GM12865 (cell line): ENCODE results near the gene ITGB8.
"Not testable (repeated sequence)": the region's sequence is repeated elsewhere in the genome, so short reads cannot be mapped to it uniquely, and the experiment has no call there.

Experiments
- DNase-seq: peaks from one replicate; pipeline ENCODE4 v3.0.0; 2010; ENCODE audit warnings: low read depth
- H3K4me3 ChIP-seq: 2 replicates; pipeline ENCODE4 v1.5.1; 2011; ENCODE audit warnings: mild to moderate bottlenecking, low read depth, low read length, control low read depth
- TF ChIP-seq, protein P1 (sequence below): IDR thresholded peaks from 2 replicates; pipeline ENCODE4 v1.5.1; 2011; ENCODE audit warnings: low read length, control low read depth, low read depth, inconsistent platforms; ENCODE audit not compliant: insufficient read depth; ENCODE audit errors: missing control alignments

The ITGB8 gene

DNA sequence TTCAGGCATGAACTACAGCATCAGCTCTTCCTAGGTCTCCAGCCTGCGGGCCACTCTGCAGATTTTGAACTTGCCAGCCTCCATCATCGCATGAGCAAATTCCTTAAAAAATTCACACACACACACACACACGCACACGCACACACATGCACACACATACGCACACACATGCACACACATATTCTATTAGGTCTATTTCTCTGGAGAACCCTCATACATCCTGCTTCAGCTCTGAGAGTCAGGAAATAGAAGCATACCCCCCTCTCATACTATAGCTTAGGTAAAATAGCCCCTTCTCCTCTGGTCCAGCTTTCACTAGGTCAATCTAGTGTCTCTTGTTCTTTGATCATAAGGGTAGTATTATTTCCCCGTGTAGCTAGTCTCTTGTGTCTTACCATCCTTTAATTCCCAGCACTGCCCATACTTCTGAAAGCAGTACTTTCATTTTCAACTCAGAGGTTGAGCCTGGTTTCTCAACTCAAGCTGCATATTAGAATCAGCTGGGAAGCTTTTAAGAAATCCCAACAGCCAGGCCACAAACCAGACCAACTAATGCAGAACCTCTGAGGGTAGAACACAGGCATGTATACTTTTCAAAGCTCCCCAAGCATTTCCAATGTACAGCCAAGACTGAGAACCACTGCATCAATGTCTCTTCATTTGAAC is 30.9 kb upstream of the ITGB8 start:
- peak; percentile 83 for DNase-seq
- peak overlapping the region; percentile 11 for H3K4me3 ChIP-seq
- TF ChIP-seq, protein P1, sequence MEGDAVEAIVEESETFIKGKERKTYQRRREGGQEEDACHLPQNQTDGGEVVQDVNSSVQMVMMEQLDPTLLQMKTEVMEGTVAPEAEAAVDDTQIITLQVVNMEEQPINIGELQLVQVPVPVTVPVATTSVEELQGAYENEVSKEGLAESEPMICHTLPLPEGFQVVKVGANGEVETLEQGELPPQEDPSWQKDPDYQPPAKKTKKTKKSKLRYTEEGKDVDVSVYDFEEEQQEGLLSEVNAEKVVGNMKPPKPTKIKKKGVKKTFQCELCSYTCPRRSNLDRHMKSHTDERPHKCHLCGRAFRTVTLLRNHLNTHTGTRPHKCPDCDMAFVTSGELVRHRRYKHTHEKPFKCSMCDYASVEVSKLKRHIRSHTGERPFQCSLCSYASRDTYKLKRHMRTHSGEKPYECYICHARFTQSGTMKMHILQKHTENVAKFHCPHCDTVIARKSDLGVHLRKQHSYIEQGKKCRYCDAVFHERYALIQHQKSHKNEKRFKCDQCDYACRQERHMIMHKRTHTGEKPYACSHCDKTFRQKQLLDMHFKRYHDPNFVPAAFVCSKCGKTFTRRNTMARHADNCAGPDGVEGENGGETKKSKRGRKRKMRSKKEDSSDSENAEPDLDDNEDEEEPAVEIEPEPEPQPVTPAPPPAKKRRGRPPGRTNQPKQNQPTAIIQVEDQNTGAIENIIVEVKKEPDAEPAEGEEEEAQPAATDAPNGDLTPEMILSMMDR = no peak

GRCh38 chr7:20301311-20301939 is 29.3 kb upstream of the ITGB8 start:
- peak; percentile 71 for DNase-seq
- TF ChIP-seq, protein P1 = no peak
- H3K4me3 ChIP-seq = no peak overlapping the region

DNA sequence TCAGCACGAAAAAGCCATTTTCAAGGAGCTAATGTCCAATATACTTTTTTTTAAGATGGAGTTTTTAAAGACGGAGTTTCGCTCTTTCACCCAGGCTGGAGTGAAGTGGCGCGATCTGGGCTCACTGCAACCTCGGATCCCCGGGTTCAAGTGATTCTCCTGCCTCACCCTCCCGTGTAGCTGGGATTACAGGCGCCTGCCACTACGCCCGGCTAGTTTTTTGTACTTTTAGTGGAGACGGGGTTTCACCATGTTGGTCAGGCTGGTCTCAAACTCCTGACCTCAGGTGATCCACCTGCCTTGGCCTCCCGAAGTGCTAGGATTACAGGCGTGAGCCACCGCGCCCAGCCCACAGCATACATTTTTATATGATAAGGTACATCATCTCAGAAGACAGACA is 28.4 kb upstream of the ITGB8 start:
- DNase-seq, H3K4me3 ChIP-seq: not testable (repeated sequence)

DNA sequence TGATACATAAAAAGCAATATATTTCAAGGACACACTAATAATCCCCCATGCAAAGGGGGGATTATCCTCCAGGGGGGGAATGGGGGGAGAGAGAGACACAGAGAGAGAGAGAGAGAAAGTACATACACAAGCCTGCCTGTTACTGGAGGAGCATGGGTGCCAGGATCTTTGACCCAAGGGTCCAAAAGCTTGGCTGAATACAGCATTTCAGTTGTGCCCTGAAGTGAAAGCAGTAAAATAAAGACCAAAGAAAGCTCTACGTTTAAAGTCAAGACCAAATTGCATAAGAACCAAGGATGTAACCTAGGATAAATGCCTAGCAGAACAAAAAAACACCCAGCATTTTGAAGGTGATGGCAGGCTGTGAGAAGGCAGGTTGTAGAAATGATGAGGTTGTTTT is 27.8 kb upstream of the ITGB8 start:
- TF ChIP-seq, protein P1 = no peak
- no peak for DNase-seq
- no peak overlapping the region for H3K4me3 ChIP-seq

DNA sequence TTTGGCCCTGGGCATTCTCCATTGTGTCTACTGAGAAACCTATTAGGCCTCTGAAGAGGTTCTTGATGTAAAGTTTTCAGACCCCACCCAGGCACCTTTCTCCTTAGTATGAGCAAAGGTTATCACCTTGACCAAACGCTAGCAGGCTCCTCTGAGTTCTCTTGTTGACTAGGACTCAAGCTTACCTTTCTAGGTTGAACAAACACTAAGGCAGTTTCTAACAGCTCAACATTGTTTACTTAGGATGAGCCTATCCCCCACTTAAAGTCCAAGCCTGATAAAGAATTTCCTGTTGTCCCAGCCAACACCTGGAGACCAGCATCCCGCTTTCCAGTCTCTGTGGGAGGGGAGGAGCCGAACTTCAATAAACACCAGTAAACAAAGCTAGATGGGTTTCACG is 26.3 kb upstream of the ITGB8 start:
- H3K4me3 ChIP-seq = peak overlapping the region; percentile 53
- DNase-seq = peak; percentile 44
- TF ChIP-seq, protein P1 = no peak

DNA sequence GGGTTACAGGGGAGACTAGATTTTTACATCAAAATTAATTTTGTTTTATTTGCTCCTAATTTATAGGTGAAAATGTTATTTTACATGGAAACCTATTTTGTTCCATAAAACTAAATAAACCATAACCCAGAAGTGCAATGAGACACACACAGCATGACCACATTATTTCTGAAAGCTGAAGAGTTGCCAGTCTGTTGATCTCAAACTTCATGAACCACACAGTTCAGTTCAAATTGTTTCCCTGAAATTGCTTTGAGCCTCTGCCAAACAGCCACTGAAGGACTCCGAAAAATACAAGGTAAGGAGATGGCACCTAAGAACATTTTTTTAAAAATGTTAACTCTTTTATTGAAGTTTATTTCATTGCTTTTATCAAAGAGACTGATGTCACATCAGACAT is 25.0 kb upstream of the ITGB8 start:
- TF ChIP-seq, protein P1 = no peak
- no peak for DNase-seq
- H3K4me3 ChIP-seq = peak overlapping the region; percentile 1; the same call in 1 of the 2 replicates

GRCh38 chr7:20306180-20306946 is 24.3 kb upstream of the ITGB8 start:
- no peak overlapping the region; the same call in 1 of the 2 replicates for H3K4me3 ChIP-seq
- TF ChIP-seq, protein P1 = no peak
- DNase-seq = no peak
